Suprapubic skin (tissue), 4 donors: Measurements from ENCODE around the gene MKNK2.

Source experiments
- POLR2A ChIP-seq, 2 donors: fragments of 450-650 bp; IDR thresholded peaks; one replicate each; pipeline ENCODE4 v1.6.1; 2017; ENCODE audit warnings: antibody characterized with exemption in 2 of 2, mild to moderate bottlenecking in 2 of 2, moderate library complexity in 2 of 2
- POLR2AphosphoS5 ChIP-seq, 3 donors: sonication (generic); formaldehyde crosslinking; IDR thresholded peaks; one replicate each; pipeline ENCODE4 v1.6.1; 2017; ENCODE audit warnings: antibody characterized with exemption in 3 of 3
- TF ChIP-seq, protein P1 (sequence below), 2 donors: fragments of 200-600 bp in 1 of 2; fragments of 450-650 bp in 1 of 2; sonication (generic) in 1 of 2; IDR thresholded peaks; one replicate each; pipeline ENCODE4 v1.5.1; 2016 to 2019; ENCODE audit warnings: antibody characterized with exemption in 2 of 2, mild to moderate bottlenecking in 1 of 2, moderate library complexity in 1 of 2

DNA sequence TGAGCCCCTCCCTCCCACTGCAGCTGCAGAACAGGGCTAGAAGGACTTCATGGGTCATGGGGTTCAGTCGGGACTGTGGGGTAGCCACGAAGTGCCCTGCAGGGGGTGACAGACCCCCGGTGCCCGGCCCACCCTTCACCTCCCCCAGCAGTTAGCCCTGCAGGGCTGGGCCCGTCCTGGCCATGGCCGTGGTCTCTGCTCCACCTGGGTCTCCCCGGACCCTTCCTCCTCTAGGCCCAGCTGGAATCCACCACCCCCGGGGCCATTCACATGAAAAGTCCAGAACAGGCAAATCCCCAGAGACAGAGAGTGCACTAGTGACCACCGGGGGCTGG, 17.3 kb downstream of the MKNK2 start:
- TF ChIP-seq, protein P1, sequence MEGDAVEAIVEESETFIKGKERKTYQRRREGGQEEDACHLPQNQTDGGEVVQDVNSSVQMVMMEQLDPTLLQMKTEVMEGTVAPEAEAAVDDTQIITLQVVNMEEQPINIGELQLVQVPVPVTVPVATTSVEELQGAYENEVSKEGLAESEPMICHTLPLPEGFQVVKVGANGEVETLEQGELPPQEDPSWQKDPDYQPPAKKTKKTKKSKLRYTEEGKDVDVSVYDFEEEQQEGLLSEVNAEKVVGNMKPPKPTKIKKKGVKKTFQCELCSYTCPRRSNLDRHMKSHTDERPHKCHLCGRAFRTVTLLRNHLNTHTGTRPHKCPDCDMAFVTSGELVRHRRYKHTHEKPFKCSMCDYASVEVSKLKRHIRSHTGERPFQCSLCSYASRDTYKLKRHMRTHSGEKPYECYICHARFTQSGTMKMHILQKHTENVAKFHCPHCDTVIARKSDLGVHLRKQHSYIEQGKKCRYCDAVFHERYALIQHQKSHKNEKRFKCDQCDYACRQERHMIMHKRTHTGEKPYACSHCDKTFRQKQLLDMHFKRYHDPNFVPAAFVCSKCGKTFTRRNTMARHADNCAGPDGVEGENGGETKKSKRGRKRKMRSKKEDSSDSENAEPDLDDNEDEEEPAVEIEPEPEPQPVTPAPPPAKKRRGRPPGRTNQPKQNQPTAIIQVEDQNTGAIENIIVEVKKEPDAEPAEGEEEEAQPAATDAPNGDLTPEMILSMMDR (IDR thresholded peaks at IDR 0.05) = no peak
- no peak for TF ChIP-seq POLR2A (IDR thresholded peaks at IDR 0.05)
- TF ChIP-seq POLR2AphosphoS5 (IDR thresholded peaks at IDR 0.05) = no peak
